Globus pallidus (tissue), 1 donor: ENCODE results near the gene SPPL2B.

ENCODE experiments used
- DNase-seq: peaks from one replicate; pipeline ENCODE4 v3.0.0-alpha.2; 2015; ENCODE audit warnings: low spot score

The SPPL2B gene

GRCh38 chr19:2300533-2300932 lies 28.0 kb upstream of the SPPL2B start:
- DNase-seq = no peak

- peak; percentile 36 for DNase-seq
Measured at GRCh38 chr19:2302319-2303210, 25.9 kb upstream of the SPPL2B start.

GRCh38 chr19:2303211-2303798 lies 25.2 kb upstream of the SPPL2B start:
- no peak for DNase-seq

GRCh38 chr19:2305452-2306280 lies 22.8 kb upstream of the SPPL2B start:
- DNase-seq = no peak

GRCh38 chr19:2306281-2306806 lies 22.1 kb upstream of the SPPL2B start:
- DNase-seq = no peak

GRCh38 chr19:2306971-2307370 lies 21.5 kb upstream of the SPPL2B start:
- no peak for DNase-seq

- DNase-seq = no peak
Measured at GRCh38 chr19:2307518-2308012, 20.9 kb upstream of the SPPL2B start.

- DNase-seq = no peak
Measured at GRCh38 chr19:2308114-2308556, 20.3 kb upstream of the SPPL2B start, which contains the start of gene LINGO3. TSS of gene LINGO3 (minus strand) at chr19:2308154. CDS start at chr19:2291776, 16,378 bp downstream.

- DNase-seq = peak; percentile 40
Measured at GRCh38 chr19:2309734-2310362, 18.6 kb upstream of the SPPL2B start.

- no peak for DNase-seq
Measured at GRCh38 chr19:2311093-2311492, 17.4 kb upstream of the SPPL2B start.

- no peak for DNase-seq
Measured at GRCh38 chr19:2312820-2313501, 15.5 kb upstream of the SPPL2B start.

- DNase-seq = no peak
Measured at GRCh38 chr19:2315121-2315817, 13.2 kb upstream of the SPPL2B start.

- peak; percentile 73 for DNase-seq
Measured at GRCh38 chr19:2315818-2316353, 12.6 kb upstream of the SPPL2B start.

- DNase-seq = no peak
Measured at GRCh38 chr19:2317300-2317699, 11.2 kb upstream of the SPPL2B start.

GRCh38 chr19:2317756-2318155 lies 10.7 kb upstream of the SPPL2B start:
- DNase-seq = no peak

- DNase-seq = no peak
Measured at GRCh38 chr19:2318923-2319322, 9.6 kb upstream of the SPPL2B start.

- no peak for DNase-seq
Measured at GRCh38 chr19:2319551-2319950, 8.9 kb upstream of the SPPL2B start.

GRCh38 chr19:2320049-2320448 lies 8.4 kb upstream of the SPPL2B start:
- DNase-seq = no peak

- no peak for DNase-seq
Measured at GRCh38 chr19:2320939-2321338, 7.5 kb upstream of the SPPL2B start.
